ENCODE data around the gene OR2F1.

Gene OR2F1

GRCh38 chr7:143954544-143954943 lies at the start of gene OR2F1:
TSS of gene OR2F1 (plus strand) at chr7:143954844. CDS start at chr7:143959971, 5,127 bp downstream.
- no peak for DNase-seq (ENCODE audit: low read depth in 3 of 3)

- DNase-seq (ENCODE audit: low read depth in 3 of 3): no peak
Observed at GRCh38 chr7:143905509-143905908, 49.1 kb upstream of the OR2F1 start.

GRCh38 chr7:143906151-143906550 lies 48.5 kb upstream of the OR2F1 start:
- DNase-seq (ENCODE audit: low read depth in 3 of 3): no peak

GRCh38 chr7:143906895-143907294 lies 47.7 kb upstream of the OR2F1 start:
- DNase-seq (ENCODE audit: low read depth in 3 of 3): no peak

GRCh38 chr7:143908120-143908519 lies 46.5 kb upstream of the OR2F1 start:
- DNase-seq (ENCODE audit: low read depth in 3 of 3): no peak

- DNase-seq (ENCODE audit: low read depth in 3 of 3): no peak
Observed at GRCh38 chr7:143909863-143910262, 44.8 kb upstream of the OR2F1 start.

- DNase-seq (ENCODE audit: low read depth in 3 of 3): no peak
Observed at GRCh38 chr7:143910473-143911248, 44.0 kb upstream of the OR2F1 start.

- DNase-seq (ENCODE audit: low read depth in 3 of 3): no peak
Observed at GRCh38 chr7:143913945-143914615, 40.6 kb upstream of the OR2F1 start.

- DNase-seq (ENCODE audit: low read depth in 3 of 3): no peak
Observed at GRCh38 chr7:143914938-143915652, 39.5 kb upstream of the OR2F1 start.

GRCh38 chr7:143924851-143925250 lies 29.8 kb upstream of the OR2F1 start:
- no peak for DNase-seq (ENCODE audit: low read depth in 3 of 3)

- peak in 1 of 3 donors; percentile 17 for DNase-seq (ENCODE audit: low read depth in 3 of 3)
Observed at GRCh38 chr7:143929224-143929920, 25.3 kb upstream of the OR2F1 start.

- no peak for DNase-seq (ENCODE audit: low read depth in 3 of 3)
Observed at GRCh38 chr7:143931739-143932138, 22.9 kb upstream of the OR2F1 start.

- no peak for DNase-seq (ENCODE audit: low read depth in 3 of 3)
Observed at GRCh38 chr7:143934526-143935325, 19.9 kb upstream of the OR2F1 start, which contains the start of gene OR2F2. TSS of gene OR2F2 (plus strand) at chr7:143935233. CDS start at chr7:143935233, 0 bp downstream.

- DNase-seq (ENCODE audit: low read depth in 3 of 3): no peak
Observed at GRCh38 chr7:143936087-143937009, 18.3 kb upstream of the OR2F1 start.

GRCh38 chr7:143938379-143939243 lies 16.0 kb upstream of the OR2F1 start:
- DNase-seq (ENCODE audit: low read depth in 3 of 3): no peak

- DNase-seq (ENCODE audit: low read depth in 3 of 3): no peak
Observed at GRCh38 chr7:143945423-143945822, 9.2 kb upstream of the OR2F1 start.

- no peak for DNase-seq (ENCODE audit: low read depth in 3 of 3)
Observed at GRCh38 chr7:143947111-143947510, 7.5 kb upstream of the OR2F1 start.

- no peak for DNase-seq (ENCODE audit: low read depth in 3 of 3)
Observed at GRCh38 chr7:143948733-143949132, 5.9 kb upstream of the OR2F1 start.

GRCh38 chr7:143953421-143953820 lies 1.2 kb upstream of the OR2F1 start:
- DNase-seq (ENCODE audit: low read depth in 3 of 3): no peak
